ENCODE results near the gene ZNF236.

The ZNF236 gene

GRCh38 chr18:76905821-76906220 lies 83.5 kb downstream of the ZNF236 start:
- H3K18ac ChIP-seq (ENCODE audit: low read length), result no peak overlapping the region
- WGBS (ENCODE audit: extremely low coverage, insufficient coverage, insufficient read length), result no CpG with 5 or more reads among the region's 4 CpGs
- no peaks in the 10 kb centered on the region for H3K4me1 ChIP-seq (ENCODE audit: control insufficient read depth in 1 of 2, insufficient read depth in 2 of 2, low read length in 2 of 2)

GRCh38 chr18:76908277-76908676 lies 85.9 kb downstream of the ZNF236 start:
- no peak overlapping the region for H4K91ac ChIP-seq (ENCODE audit: low read depth, low read length)
- H2BK120ac ChIP-seq (ENCODE audit: insufficient read depth, low read length, poor library complexity), result no peak overlapping the region
- H3K23ac ChIP-seq (ENCODE audit: low read length), result no peak overlapping the region
- H3K4me3 ChIP-seq (ENCODE audit: low read depth, low read length), result no peak overlapping the region
- H4K8ac ChIP-seq (ENCODE audit: low read depth, low read length), result no peak overlapping the region
- no peak overlapping the region for H3K4ac ChIP-seq (ENCODE audit: low read depth, low read length)
- peaks cover 12 to 22% of the 10 kb centered on the region in 2 experiments for H3K36me3 ChIP-seq (ENCODE audit: control insufficient read depth in 1 of 2, insufficient read depth in 2 of 2, low read length in 2 of 2)
- H2AFZ ChIP-seq (ENCODE audit: insufficient read depth, low read length, poor library complexity), result no peak overlapping the region
- H3K18ac ChIP-seq (ENCODE audit: low read length), result no peak overlapping the region
- no peak overlapping the region for H3K9ac ChIP-seq (ENCODE audit: low read length)
- no peak overlapping the region for H4K12ac ChIP-seq (ENCODE audit: low read depth, low read length)
- no peak overlapping the region for H2AK5ac ChIP-seq (ENCODE audit: low read length)
- no peaks in the 10 kb centered on the region for H3K27me3 ChIP-seq (ENCODE audit: insufficient read depth, low read length)
- no peaks in the 10 kb centered on the region for H3K9me3 ChIP-seq (ENCODE audit: insufficient read depth, low read depth, low read length)
- no peak overlapping the region for H3K4me2 ChIP-seq (ENCODE audit: low read length)
- H3K79me1 ChIP-seq (ENCODE audit: low read length), result no peaks in the 10 kb centered on the region
- no peak overlapping the region for H2BK5ac ChIP-seq (ENCODE audit: low read depth, low read length, poor library complexity)
- DNase-seq, result no peak
- H3K4me1 ChIP-seq (ENCODE audit: control insufficient read depth in 1 of 2, insufficient read depth in 2 of 2, low read length in 2 of 2), result no peaks in the 10 kb centered on the region
- WGBS (ENCODE audit: extremely low coverage, insufficient coverage, insufficient read length), result no CpG with 5 or more reads among the region's 10 CpGs
- H2BK12ac ChIP-seq (ENCODE audit: low read length), result no peak overlapping the region
- H3K79me2 ChIP-seq (ENCODE audit: control insufficient read depth, insufficient read depth, low read length, poor library complexity), result no peaks in the 10 kb centered on the region
- H3K14ac ChIP-seq (ENCODE audit: low read length), result no peak overlapping the region
- H3K27ac ChIP-seq (ENCODE audit: low read depth, low read length), result no peak overlapping the region

More at GRCh38 chr18:76905821-76906220, 83.5 kb downstream of the ZNF236 start:
- Histone ChIP-seq H3K23ac (ENCODE audit: low read length) (no peak overlapping the region), H3K14ac (ENCODE audit: low read length) (no peak overlapping the region), H3K27ac (ENCODE audit: low read depth, low read length) (no peak overlapping the region), H2BK120ac (ENCODE audit: insufficient read depth, low read length, poor library complexity) (no peak overlapping the region), H4K91ac (ENCODE audit: low read depth, low read length) (no peak overlapping the region), H3K27me3 (ENCODE audit: insufficient read depth, low read length) (no peaks in the 10 kb centered on the region), H3K4me3 (ENCODE audit: low read depth, low read length) (no peak overlapping the region), H2AFZ (ENCODE audit: insufficient read depth, low read length, poor library complexity) (no peak overlapping the region), H3K36me3 (ENCODE audit: control insufficient read depth in 1 of 2, insufficient read depth in 2 of 2, low read length in 2 of 2) (peaks cover 11 to 18% of the 10 kb centered on the region in 2 experiments), H2BK5ac (ENCODE audit: low read depth, low read length, poor library complexity) (no peak overlapping the region), H4K8ac (ENCODE audit: low read depth, low read length) (no peak overlapping the region), H3K79me1 (ENCODE audit: low read length) (no peaks in the 10 kb centered on the region), H3K79me2 (ENCODE audit: control insufficient read depth, insufficient read depth, low read length, poor library complexity) (no peaks in the 10 kb centered on the region), H3K9me3 (ENCODE audit: insufficient read depth, low read depth, low read length) (no peaks in the 10 kb centered on the region), H4K12ac (ENCODE audit: low read depth, low read length) (no peak overlapping the region), H2AK5ac (ENCODE audit: low read length) (no peak overlapping the region), H3K4ac (ENCODE audit: low read depth, low read length) (no peak overlapping the region), H3K9ac (ENCODE audit: low read length) (no peak overlapping the region), H2BK12ac (ENCODE audit: low read length) (no peak overlapping the region), H3K4me2 (ENCODE audit: low read length) (no peak overlapping the region)
- DNase-seq, result no peak

DNA sequence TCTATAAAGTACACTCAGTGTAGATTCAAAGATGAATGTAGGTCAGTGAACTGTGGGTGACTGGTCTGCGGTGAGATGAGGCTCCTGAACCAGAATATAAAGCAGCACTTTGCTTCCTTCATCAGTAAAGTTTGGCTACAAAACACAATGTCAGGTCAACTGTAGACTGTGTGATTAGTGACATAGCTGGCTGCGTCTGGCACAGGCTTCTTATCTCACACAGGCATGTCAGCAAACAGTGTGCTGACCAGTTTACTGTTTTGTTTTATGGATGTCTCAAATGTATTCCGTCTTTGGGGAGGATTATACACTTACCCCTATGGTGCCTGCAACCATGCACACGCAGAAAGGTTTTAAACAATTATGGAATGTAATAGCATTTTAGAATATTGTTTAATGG lies 87.1 kb downstream of the ZNF236 start:
- H3K27me3 ChIP-seq (ENCODE audit: insufficient read depth, low read length), result no peaks in the 10 kb centered on the region
- no peak overlapping the region for H2AK5ac ChIP-seq (ENCODE audit: low read length)
- no peak overlapping the region for H3K4me2 ChIP-seq (ENCODE audit: low read length)
- no peak overlapping the region for H2AFZ ChIP-seq (ENCODE audit: insufficient read depth, low read length, poor library complexity)
- H4K12ac ChIP-seq (ENCODE audit: low read depth, low read length), result no peak overlapping the region
- H3K14ac ChIP-seq (ENCODE audit: low read length), result no peak overlapping the region
- H3K79me1 ChIP-seq (ENCODE audit: low read length), result no peaks in the 10 kb centered on the region
- no peak overlapping the region for H4K8ac ChIP-seq (ENCODE audit: low read depth, low read length)
- H3K4me1 ChIP-seq (ENCODE audit: control insufficient read depth in 1 of 2, insufficient read depth in 2 of 2, low read length in 2 of 2), result no peaks in the 10 kb centered on the region
- no peaks in the 10 kb centered on the region for H3K79me2 ChIP-seq (ENCODE audit: control insufficient read depth, insufficient read depth, low read length, poor library complexity)
- H2BK12ac ChIP-seq (ENCODE audit: low read length), result no peak overlapping the region
- no peak overlapping the region for H3K18ac ChIP-seq (ENCODE audit: low read length)
- no CpG with 5 or more reads among the region's 4 CpGs for WGBS (ENCODE audit: extremely low coverage, insufficient coverage, insufficient read length)
- no peak overlapping the region for H3K23ac ChIP-seq (ENCODE audit: low read length)
- no peak overlapping the region for H2BK5ac ChIP-seq (ENCODE audit: low read depth, low read length, poor library complexity)
- H3K4me3 ChIP-seq (ENCODE audit: low read depth, low read length), result no peak overlapping the region
- no peak overlapping the region for H2BK120ac ChIP-seq (ENCODE audit: insufficient read depth, low read length, poor library complexity)
- H3K27ac ChIP-seq (ENCODE audit: low read depth, low read length), result no peak overlapping the region
- no peaks in the 10 kb centered on the region for H3K9me3 ChIP-seq (ENCODE audit: insufficient read depth, low read depth, low read length)
- H3K36me3 ChIP-seq (ENCODE audit: control insufficient read depth in 1 of 2, insufficient read depth in 2 of 2, low read length in 2 of 2), result peaks cover 16 to 29% of the 10 kb centered on the region in 2 experiments
- H4K91ac ChIP-seq (ENCODE audit: low read depth, low read length), result no peak overlapping the region
- no peak overlapping the region for H3K4ac ChIP-seq (ENCODE audit: low read depth, low read length)
- H3K9ac ChIP-seq (ENCODE audit: low read length), result no peak overlapping the region
- no peak for DNase-seq

DNA sequence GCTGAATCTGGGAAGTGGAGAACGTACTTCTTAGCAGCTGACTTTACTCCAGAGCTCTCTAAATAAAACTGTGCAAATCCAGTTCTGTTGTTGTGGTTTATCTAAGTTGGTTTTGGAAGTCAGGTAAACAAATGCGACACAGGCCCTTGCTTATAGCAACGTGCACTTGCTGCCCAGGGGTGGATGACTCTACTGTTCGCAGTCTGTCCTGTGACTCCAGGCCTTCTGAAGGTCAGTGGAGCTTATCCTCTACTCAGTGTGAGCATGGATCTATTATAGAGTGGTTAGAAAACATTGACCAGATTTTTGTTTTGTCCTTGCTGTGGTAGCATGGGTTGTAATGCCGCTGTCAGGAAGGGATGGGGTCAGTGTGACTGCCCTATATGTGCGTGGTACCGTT lies 89.1 kb downstream of the ZNF236 start:
- no CpG with 5 or more reads among the region's 7 CpGs for WGBS (ENCODE audit: extremely low coverage, insufficient coverage, insufficient read length)
- Histone ChIP-seq H4K91ac (ENCODE audit: low read depth, low read length) (no peak overlapping the region), H3K4me3 (ENCODE audit: low read depth, low read length) (no peak overlapping the region), H3K36me3 (ENCODE audit: control insufficient read depth in 1 of 2, insufficient read depth in 2 of 2, low read length in 2 of 2) (peaks cover 16 to 30% of the 10 kb centered on the region in 2 experiments), H3K14ac (ENCODE audit: low read length) (no peak overlapping the region), H2BK5ac (ENCODE audit: low read depth, low read length, poor library complexity) (no peak overlapping the region), H3K9ac (ENCODE audit: low read length) (no peak overlapping the region), H2BK12ac (ENCODE audit: low read length) (no peak overlapping the region), H3K27ac (ENCODE audit: low read depth, low read length) (no peak overlapping the region), H3K79me1 (ENCODE audit: low read length) (no peaks in the 10 kb centered on the region), H3K79me2 (ENCODE audit: control insufficient read depth, insufficient read depth, low read length, poor library complexity) (no peaks in the 10 kb centered on the region), H4K12ac (ENCODE audit: low read depth, low read length) (no peak overlapping the region), H3K18ac (ENCODE audit: low read length) (no peak overlapping the region), H3K9me3 (ENCODE audit: insufficient read depth, low read depth, low read length) (no peaks in the 10 kb centered on the region), H3K23ac (ENCODE audit: low read length) (no peak overlapping the region), H3K4ac (ENCODE audit: low read depth, low read length) (no peak overlapping the region), H3K4me1 (ENCODE audit: control insufficient read depth in 1 of 2, insufficient read depth in 2 of 2, low read length in 2 of 2) (no peaks in the 10 kb centered on the region), H2BK120ac (ENCODE audit: insufficient read depth, low read length, poor library complexity) (no peak overlapping the region), H2AFZ (ENCODE audit: insufficient read depth, low read length, poor library complexity) (no peak overlapping the region), H4K8ac (ENCODE audit: low read depth, low read length) (no peak overlapping the region), H3K27me3 (ENCODE audit: insufficient read depth, low read length) (no peaks in the 10 kb centered on the region), H2AK5ac (ENCODE audit: low read length) (no peak overlapping the region), H3K4me2 (ENCODE audit: low read length) (no peak overlapping the region)
- DNase-seq, result no peak
